ENCODE data around the gene KLRB1. TPM values are rescaled to one million over a fixed set of nuclear protein-coding genes. Genes with fewer than 3 reads are reported as not detected.

Gene KLRB1
- polyA plus RNA-seq, 1 donor (not counting 4 experiments of a cell fraction or from before 2014, with no cell fraction given), result not detected

DNA sequence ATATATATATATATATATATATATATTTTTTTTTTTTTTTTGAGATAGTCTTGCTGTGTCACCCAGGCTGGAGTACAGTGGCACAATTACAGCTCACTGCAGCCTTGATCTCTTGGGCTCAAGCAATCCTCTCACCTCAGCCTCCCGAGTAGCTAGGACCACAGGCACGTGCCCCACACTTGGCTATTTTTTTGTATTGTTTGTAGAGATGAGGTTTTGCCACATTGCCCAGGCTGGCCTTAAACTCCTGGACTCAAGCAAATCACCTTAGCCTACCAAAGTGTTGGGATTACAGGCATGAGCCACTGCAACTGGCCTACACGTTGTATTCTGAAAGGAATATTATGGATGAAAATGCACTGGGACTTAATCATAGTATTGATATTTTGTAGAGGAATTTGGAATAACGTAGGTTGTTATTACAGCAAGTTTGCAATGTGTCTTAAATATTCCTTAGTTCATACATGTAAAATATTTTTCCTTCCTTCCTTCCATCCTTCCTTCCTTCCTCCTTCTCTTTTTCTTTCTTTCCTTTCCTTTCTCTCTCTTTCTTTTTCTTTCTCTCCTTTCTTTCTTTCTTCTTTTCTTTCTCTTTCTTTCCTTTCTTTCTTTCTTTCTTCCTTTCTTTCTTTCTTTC is 862 bp downstream of the KLRB1 start:
- Histone ChIP-seq H3K4me2 (ENCODE audit: control insufficient read depth, extremely low read depth, insufficient read depth, low read depth, low read length) (no peak overlapping the region), H3K4me1 (ENCODE audit: control insufficient read depth, extremely low read depth, insufficient read depth, low read length) (no peaks in the 10 kb centered on the region), H4K20me1 (ENCODE audit: control insufficient read depth, extremely low read depth, insufficient read depth, low read length) (no peaks in the 10 kb centered on the region), H3K79me2 (ENCODE audit: control insufficient read depth, insufficient read depth, low read length) (no peaks in the 10 kb centered on the region), H3K9me3 (ENCODE audit: control insufficient read depth, low read depth, low read length) (no peaks in the 10 kb centered on the region), H3K9me1 (ENCODE audit: control insufficient read depth, extremely low read depth, insufficient read depth, low read length) (no peaks in the 10 kb centered on the region), H3K4me3 (ENCODE audit: control insufficient read depth in 2 of 3, extremely low read depth in 1 of 3, insufficient read depth in 2 of 3, low read depth in 1 of 3, low read length in 3 of 3) (no peak overlapping the region), H3K36me3 (ENCODE audit: control insufficient read depth in 2 of 2, extremely low read depth in 1 of 2, insufficient read depth in 2 of 2, low read length in 2 of 2) (no peaks in the 10 kb centered on the region), H3K9ac (ENCODE audit: control insufficient read depth, extremely low read depth, insufficient read depth, low read length) (no peak overlapping the region), H3K27me3 (ENCODE audit: control insufficient read depth, extremely low read depth, insufficient read depth, low read length) (no peaks in the 10 kb centered on the region), H3K27ac (ENCODE audit: control insufficient read depth, insufficient read depth, low read length) (no peak overlapping the region), H2AFZ (ENCODE audit: control insufficient read depth, low read length) (no peak overlapping the region)
- no peak for DNase-seq (ENCODE audit: low read depth, low spot score)
- dilution Hi-C loops (cut with MboI; ENCODE audit: extremely low pct_ligation_motif_present, low sequenced_read_pairs), result no loop called here
- no peak for FAIRE-seq
- TF ChIP-seq EZH2 (IDR thresholded peaks at IDR 0.05; ENCODE audit: low read length), result no peak
- TF ChIP-seq, protein P1, sequence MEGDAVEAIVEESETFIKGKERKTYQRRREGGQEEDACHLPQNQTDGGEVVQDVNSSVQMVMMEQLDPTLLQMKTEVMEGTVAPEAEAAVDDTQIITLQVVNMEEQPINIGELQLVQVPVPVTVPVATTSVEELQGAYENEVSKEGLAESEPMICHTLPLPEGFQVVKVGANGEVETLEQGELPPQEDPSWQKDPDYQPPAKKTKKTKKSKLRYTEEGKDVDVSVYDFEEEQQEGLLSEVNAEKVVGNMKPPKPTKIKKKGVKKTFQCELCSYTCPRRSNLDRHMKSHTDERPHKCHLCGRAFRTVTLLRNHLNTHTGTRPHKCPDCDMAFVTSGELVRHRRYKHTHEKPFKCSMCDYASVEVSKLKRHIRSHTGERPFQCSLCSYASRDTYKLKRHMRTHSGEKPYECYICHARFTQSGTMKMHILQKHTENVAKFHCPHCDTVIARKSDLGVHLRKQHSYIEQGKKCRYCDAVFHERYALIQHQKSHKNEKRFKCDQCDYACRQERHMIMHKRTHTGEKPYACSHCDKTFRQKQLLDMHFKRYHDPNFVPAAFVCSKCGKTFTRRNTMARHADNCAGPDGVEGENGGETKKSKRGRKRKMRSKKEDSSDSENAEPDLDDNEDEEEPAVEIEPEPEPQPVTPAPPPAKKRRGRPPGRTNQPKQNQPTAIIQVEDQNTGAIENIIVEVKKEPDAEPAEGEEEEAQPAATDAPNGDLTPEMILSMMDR (optimal IDR thresholded peaks at IDR 0.05 in 1 of 3, IDR thresholded peaks at IDR 0.05 in 1 of 3, conservative IDR thresholded peaks at IDR 0.05 in 1 of 3; ENCODE audit: extremely low read depth in 1 of 3, insufficient read depth in 2 of 3, low read length in 3 of 3), result no peak

DNA sequence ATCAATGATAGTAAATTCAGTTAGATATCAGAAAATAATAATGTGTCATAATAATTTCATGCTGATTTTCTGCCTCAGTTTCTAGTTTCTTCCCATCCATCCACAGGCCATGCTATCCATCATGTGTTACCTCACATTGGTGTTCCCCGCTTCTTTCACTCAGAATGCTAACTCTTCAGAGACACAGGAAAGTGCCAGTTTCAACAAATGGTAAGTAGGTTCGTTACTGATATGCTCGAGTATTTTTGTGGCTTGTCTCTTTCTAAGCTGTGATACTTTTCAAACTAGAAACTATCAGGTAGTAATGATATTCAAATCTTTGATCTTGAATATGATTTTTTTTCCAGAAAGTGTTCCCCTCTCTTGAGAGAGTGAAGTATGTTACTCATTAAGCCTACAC is 1.5 kb downstream of the KLRB1 start:
- dilution Hi-C loops (cut with MboI; ENCODE audit: extremely low pct_ligation_motif_present, low sequenced_read_pairs), result no loop called here
- no peaks in the 10 kb centered on the region for H3K79me2 ChIP-seq (ENCODE audit: control insufficient read depth, insufficient read depth, low read length)
- H3K27me3 ChIP-seq (ENCODE audit: control insufficient read depth, extremely low read depth, insufficient read depth, low read length), result no peaks in the 10 kb centered on the region
- no peaks in the 10 kb centered on the region for H3K36me3 ChIP-seq (ENCODE audit: control insufficient read depth in 2 of 2, extremely low read depth in 1 of 2, insufficient read depth in 2 of 2, low read length in 2 of 2)
- H3K4me2 ChIP-seq (ENCODE audit: control insufficient read depth, extremely low read depth, insufficient read depth, low read depth, low read length), result no peak overlapping the region
- no peak overlapping the region for H3K9ac ChIP-seq (ENCODE audit: control insufficient read depth, extremely low read depth, insufficient read depth, low read length)
- no peaks in the 10 kb centered on the region for H3K9me1 ChIP-seq (ENCODE audit: control insufficient read depth, extremely low read depth, insufficient read depth, low read length)
- H3K9me3 ChIP-seq (ENCODE audit: control insufficient read depth, low read depth, low read length), result no peaks in the 10 kb centered on the region
- DNase-seq (ENCODE audit: low read depth, low spot score) (no peak), FAIRE-seq (no peak)
- no peaks in the 10 kb centered on the region for H3K4me1 ChIP-seq (ENCODE audit: control insufficient read depth, extremely low read depth, insufficient read depth, low read length)
- TF ChIP-seq EZH2 (IDR thresholded peaks at IDR 0.05; ENCODE audit: low read length), result no peak
- TF ChIP-seq, protein P1 (optimal IDR thresholded peaks at IDR 0.05 in 1 of 3, IDR thresholded peaks at IDR 0.05 in 1 of 3, conservative IDR thresholded peaks at IDR 0.05 in 1 of 3; ENCODE audit: extremely low read depth in 1 of 3, insufficient read depth in 2 of 3, low read length in 3 of 3), result no peak
- no peak overlapping the region for H3K4me3 ChIP-seq (ENCODE audit: control insufficient read depth in 2 of 3, extremely low read depth in 1 of 3, insufficient read depth in 2 of 3, low read depth in 1 of 3, low read length in 3 of 3)
- no peak overlapping the region for H3K27ac ChIP-seq (ENCODE audit: control insufficient read depth, insufficient read depth, low read length)
- H4K20me1 ChIP-seq (ENCODE audit: control insufficient read depth, extremely low read depth, insufficient read depth, low read length), result no peaks in the 10 kb centered on the region
- no peak overlapping the region for H2AFZ ChIP-seq (ENCODE audit: control insufficient read depth, low read length)
